Left kidney (tissue), 8 donors: ENCODE data around the gene ZBTB12. TPM values are rescaled to one million over a fixed set of nuclear protein-coding genes. Genes with fewer than 3 reads are reported as not detected.
"Not testable (repeated sequence)": the region's sequence is repeated elsewhere in the genome, so short reads cannot be mapped to it uniquely, and the experiment has no call there.

Experiments
- DNase-seq: peaks from one replicate; pipeline ENCODE4 v3.0.0-alpha.2; 2013
- long read RNA-seq, 8 donors: transcript quantifications; one replicate each; lab custom pipeline, GENCODE V29; 2026
- polyA plus RNA-seq: library from polyadenylated mRNA; unstranded; fragments of 120-200 nt; gene quantifications from one replicate; pipeline ENCODE4 v1.2.1, GENCODE V29; 2013; ENCODE audit not compliant: insufficient read length

Gene ZBTB12
- polyA plus RNA-seq: 23.1 TPM
- long read RNA-seq, donor 1, transcript ZBTB12-201 (2 exons, 1,875 nt): major isoform, 8 of 20 reads
- long read RNA-seq, donor 1, partial matches to known transcripts: 12 of 20 reads
- long read RNA-seq, donor 1, other reads (novel, unspliced or antisense): 0 of 20 reads
- long read RNA-seq, donor 2, partial matches to known transcripts: 0 of 4 reads
- long read RNA-seq, donor 2, other reads (novel, unspliced or antisense): 0 of 4 reads
- long read RNA-seq, donor 3, transcript ZBTB12-201 (2 exons, 1,875 nt): major isoform, 7 of 7 reads
- long read RNA-seq, donor 3, partial matches to known transcripts: 0 of 7 reads
- long read RNA-seq, donor 3, other reads (novel, unspliced or antisense): 0 of 7 reads
- long read RNA-seq, donor 4, partial matches to known transcripts: 0 of 1 reads
- long read RNA-seq, donor 4, other reads (novel, unspliced or antisense): 0 of 1 reads
- long read RNA-seq, donor 5, transcript ZBTB12-201 (2 exons, 1,875 nt): major isoform, 8 of 8 reads
- long read RNA-seq, donor 5, partial matches to known transcripts: 0 of 8 reads
- long read RNA-seq, donor 5, other reads (novel, unspliced or antisense): 0 of 8 reads
- long read RNA-seq, donor 6, transcript ZBTB12-201 (2 exons, 1,875 nt): major isoform, 8 of 8 reads
- long read RNA-seq, donor 6, partial matches to known transcripts: 0 of 8 reads
- long read RNA-seq, donor 6, other reads (novel, unspliced or antisense): 0 of 8 reads
- long read RNA-seq, donor 7, transcript ZBTB12-201 (2 exons, 1,875 nt): major isoform, 6 of 11 reads
- long read RNA-seq, donor 7, partial matches to known transcripts: 5 of 11 reads
- long read RNA-seq, donor 7, other reads (novel, unspliced or antisense): 0 of 11 reads
- long read RNA-seq, donor 8, partial matches to known transcripts: 0 of 1 reads
- long read RNA-seq, donor 8, other reads (novel, unspliced or antisense): 0 of 1 reads

- DNase-seq: peak; percentile 98
Measured at GRCh38 chr6:31901953-31902643, at the start of gene ZBTB12. TSS of gene ZBTB12 (minus strand) at chr6:31902086. CDS start at chr6:31901305, 781 bp downstream.

DNA sequence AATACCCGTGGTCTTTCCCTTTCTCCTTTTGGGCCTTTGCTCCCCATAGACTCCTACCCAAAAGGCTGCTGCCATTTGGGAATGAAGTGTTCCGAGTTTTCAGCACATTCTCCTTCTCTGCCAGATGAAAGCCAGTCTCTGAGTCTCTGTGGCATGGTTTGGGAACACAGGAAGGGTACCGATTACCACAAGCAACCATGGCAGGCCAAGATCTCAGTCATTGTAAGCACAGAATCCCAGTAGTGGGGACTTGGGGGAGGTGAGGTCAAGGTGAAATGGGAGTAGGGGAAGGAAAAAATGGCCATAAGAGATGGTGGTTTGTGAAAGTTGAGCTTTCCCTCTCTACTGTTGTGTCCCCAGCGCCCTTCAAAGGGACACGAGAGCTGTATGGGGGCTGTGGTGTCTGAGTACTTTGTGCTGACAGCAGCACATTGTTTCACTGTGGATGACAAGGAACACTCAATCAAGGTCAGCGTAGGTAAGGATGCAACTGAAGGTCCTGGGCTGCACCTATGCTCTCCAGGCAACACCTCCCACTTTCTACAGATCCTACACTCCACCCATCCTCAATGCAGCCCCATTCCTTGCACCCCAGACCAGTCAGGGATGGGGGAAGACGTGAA is 48.2 kb upstream of the ZBTB12 start:
- DNase-seq: no peak

DNA sequence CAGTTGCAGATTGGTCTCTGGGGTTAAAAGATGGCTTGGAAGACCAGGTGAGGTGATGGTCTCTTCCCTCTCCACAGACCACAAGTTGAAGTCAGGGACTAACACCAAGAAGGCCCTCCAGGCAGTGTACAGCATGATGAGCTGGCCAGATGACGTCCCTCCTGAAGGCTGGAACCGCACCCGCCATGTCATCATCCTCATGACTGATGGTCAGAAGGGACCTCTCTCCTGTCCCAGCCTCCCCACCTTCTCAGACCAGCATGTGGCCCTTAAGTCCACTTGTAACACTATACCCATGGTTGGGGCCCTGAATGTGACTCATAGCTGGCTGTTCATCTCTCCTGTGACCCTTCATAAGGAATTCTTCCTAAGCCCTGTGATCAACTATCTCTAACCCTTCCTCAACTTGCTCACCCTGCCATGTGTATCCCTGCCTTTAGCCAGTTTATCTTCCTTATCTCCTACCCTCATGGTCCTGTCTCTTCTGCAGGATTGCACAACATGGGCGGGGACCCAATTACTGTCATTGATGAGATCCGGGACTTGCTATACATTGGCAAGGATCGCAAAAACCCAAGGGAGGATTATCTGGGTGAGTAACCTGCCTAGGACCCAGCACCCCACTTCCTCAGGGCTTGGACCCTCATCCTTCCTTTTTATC is 47.0 kb upstream of the ZBTB12 start:
- no peak for DNase-seq

DNA sequence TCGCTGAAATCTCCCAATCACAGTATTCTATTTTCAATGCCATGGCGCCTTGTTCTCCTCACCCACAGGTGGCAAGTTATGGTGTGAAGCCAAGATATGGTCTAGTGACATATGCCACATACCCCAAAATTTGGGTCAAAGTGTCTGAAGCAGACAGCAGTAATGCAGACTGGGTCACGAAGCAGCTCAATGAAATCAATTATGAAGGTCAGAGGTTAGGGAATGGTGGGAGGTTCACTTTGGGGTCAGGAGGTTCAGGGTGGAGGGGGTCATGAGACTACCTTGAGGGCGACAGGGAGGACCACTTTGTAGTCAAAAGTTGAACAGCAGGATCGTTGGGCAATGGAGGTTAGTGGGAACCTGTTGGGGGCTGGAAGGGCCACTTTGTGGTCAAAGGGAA is 46.4 kb upstream of the ZBTB12 start:
- DNase-seq: no peak

DNA sequence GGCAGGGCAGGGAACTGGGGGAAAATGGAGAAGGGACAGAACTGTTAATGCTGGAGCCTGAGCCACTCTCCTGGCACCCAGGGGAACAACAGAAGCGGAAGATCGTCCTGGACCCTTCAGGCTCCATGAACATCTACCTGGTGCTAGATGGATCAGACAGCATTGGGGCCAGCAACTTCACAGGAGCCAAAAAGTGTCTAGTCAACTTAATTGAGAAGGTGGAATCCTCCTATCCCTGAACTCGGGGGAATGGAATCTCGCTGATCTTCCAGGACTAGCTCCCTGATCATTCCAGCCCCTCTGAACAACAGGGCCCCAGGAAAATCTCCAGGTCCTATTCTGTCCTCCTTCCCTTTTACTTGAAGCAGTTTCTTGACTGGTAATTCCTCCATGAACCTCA is 46.0 kb upstream of the ZBTB12 start:
- no peak for DNase-seq

GRCh38 chr6:31947070-31947675 is 45.3 kb upstream of the ZBTB12 start:
- no peak for DNase-seq

DNA sequence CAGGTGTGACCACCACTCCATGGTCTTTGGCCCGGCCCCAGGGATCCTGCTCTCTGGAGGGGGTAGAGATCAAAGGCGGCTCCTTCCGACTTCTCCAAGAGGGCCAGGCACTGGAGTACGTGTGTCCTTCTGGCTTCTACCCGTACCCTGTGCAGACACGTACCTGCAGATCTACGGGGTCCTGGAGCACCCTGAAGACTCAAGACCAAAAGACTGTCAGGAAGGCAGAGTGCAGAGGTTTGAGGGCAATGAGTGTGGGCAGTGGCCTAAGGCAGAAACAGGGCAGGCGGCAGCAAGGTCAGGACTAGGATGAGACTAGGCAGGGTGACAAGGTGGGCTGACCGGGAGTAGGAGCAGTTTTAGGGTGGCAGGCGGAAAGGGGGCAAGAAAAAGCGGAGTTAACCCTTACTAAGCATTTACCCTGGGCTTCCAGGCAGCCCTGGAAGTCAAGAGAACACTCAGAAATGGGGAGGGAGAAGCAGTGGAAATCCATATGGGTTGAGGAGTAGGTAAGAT is 44.5 kb upstream of the ZBTB12 start:
- no peak for DNase-seq

GRCh38 chr6:31945507-31946369 is 43.9 kb upstream of the ZBTB12 start, which contains the start of gene CFB:
TSS of gene CFB (plus strand) at chr6:31946095. CDS start at chr6:31946222, 127 bp downstream.
- peak; percentile 29 for DNase-seq

DNA sequence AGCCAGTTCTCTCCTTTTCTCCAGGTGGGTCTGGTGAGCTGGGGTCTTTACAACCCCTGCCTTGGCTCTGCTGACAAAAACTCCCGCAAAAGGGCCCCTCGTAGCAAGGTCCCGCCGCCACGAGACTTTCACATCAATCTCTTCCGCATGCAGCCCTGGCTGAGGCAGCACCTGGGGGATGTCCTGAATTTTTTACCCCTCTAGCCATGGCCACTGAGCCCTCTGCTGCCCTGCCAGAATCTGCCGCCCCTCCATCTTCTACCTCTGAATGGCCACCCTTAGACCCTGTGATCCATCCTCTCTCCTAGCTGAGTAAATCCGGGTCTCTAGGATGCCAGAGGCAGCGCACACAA is 43.2 kb upstream of the ZBTB12 start:
- DNase-seq: no peak

DNA sequence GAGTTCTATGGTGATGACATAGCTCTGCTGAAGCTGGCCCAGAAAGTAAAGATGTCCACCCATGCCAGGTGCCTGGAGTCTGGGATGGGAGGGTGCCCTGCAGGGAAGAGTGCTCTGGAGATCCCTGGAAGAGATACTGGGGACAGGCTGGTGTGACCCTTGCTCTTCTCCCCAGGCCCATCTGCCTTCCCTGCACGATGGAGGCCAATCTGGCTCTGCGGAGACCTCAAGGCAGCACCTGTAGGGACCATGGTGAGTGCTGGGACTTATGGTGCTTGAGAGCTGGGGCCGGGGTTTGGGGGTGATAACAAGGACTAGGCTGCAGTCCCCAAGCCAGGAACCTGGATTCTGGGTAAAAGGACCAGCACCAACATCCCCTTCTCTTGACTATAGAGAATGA is 41.9 kb upstream of the ZBTB12 start:
- DNase-seq: no peak

DNA sequence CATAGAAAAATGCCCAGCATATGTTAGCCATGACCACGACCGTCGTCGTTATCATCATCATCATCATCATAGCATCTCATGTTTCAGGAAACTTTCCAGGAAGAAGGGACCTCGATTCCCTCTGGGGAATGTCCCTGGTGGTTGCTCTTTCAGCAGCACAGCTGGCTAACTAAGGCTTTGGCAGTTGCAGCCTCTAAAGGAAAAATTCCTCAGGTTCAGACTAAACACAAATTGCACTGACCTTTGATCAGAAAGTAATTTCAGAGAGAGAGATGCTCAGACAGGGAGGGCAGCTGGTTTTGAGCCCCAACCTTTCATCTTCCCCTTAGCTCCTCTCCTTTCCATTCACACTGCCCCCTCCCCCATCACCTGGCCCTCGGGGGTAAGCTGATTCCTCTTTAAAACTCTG is 38.4 kb upstream of the ZBTB12 start:
- DNase-seq: no peak

GRCh38 chr6:31935823-31936222 is 33.9 kb upstream of the ZBTB12 start:
- DNase-seq: no peak

DNA sequence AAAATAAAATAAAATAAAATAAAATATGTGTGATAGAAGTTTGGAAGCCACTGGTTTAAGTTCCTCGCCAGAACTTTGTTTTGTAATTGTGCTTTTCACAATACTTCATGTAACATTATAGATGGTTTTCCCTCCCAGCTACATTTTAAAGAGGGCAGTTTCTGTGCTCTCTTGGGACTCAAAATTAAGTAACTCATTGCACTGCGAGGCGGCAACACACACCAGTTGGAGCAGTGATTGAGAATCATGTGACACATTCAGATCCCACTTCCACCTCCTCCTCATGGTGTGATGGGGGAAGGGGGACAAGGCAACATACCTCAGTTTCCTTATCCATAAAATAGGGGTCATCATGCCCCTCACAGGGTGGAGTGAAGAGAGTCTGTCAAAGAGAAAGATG is 33.1 kb upstream of the ZBTB12 start:
- DNase-seq: no peak

GRCh38 chr6:31933537-31933936 is 31.7 kb upstream of the ZBTB12 start:
- no peak for DNase-seq

DNA sequence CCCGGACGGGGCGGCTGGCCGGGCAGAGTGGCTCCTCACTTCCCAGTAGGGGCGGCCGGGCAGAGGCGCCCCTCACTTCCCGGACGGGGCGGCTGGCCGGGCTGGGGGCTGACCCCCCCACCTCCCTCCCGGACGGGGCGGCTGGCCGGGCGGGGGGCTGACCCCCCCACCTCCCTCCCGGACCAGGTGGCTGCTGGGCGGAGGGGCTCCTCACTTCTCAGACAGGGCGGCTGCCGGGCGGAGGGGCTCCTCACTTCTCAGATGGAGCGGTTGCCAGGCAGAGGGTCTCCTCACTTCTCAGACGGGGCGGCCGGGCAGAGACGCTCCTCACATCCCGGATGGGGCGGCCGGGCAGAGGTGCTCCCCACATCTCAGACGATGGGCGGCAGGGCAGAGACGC is 30.3 kb upstream of the ZBTB12 start:
- DNase-seq: not testable (repeated sequence)

DNA sequence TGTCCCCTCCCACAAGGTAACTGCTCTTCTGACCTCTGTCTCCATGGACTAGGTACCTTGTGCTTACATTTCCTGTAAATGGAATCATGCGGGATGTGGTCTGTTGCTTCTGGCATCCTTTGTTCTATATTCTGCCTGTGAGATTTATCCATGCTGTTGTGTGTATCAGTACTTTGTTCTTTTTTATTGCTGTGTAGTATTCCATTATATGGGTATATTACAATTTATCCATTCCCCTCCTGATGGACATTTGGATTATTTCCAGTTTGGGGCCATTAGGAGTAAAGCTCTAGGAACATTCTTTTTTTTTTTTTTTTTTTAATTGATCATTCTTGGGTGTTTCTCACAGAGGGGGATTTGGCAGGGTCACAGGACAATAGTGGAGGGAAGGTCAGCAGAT is 29.1 kb upstream of the ZBTB12 start:
- no peak for DNase-seq

GRCh38 chr6:31928672-31928939 is 26.7 kb upstream of the ZBTB12 start:
- no peak for DNase-seq

GRCh38 chr6:31927863-31928671 is 26.2 kb upstream of the ZBTB12 start:
- DNase-seq: no peak

GRCh38 chr6:31927242-31927862 is 25.5 kb upstream of the ZBTB12 start, which contains the start of gene C2:
TSS of gene C2 (plus strand) at chr6:31927717. CDS start at chr6:31927753, 36 bp downstream.
- no peak for DNase-seq
